GM23338 (cell line): Measurements from ENCODE around the gene UBE2S. TPM values are rescaled to one million over a fixed set of nuclear protein-coding genes. Genes with fewer than 3 reads are reported as not detected.

Experiments
- ATAC-seq: fragments of 200-7000 bp; cut with Tn5 transposase; 3 replicates; pipeline ENCODE4 v1.9.1; 2020
- DNase-seq: peaks from one replicate; pipeline ENCODE4 v3.0.0-alpha.2; 2015; ENCODE audit warnings: low spot score
- H2AFZ ChIP-seq: fragments of 200-600 bp; sonication (generic); 2 replicates; pipeline ENCODE4 v1.8.0; 2016; ENCODE audit warnings: antibody characterized with exemption, mild to moderate bottlenecking, moderate library complexity
- H3F3A ChIP-seq: fragments of 200-600 bp; sonication (generic); replicated peaks from 2 replicates; pipeline ENCODE4 v1.8.0; 2017; ENCODE audit warnings: antibody characterized with exemption, mixed run types, low read depth
- H3K27ac ChIP-seq: fragments of 200-600 bp; sonication (generic); 2 replicates; pipeline ENCODE4 v1.6.1; 2016; ENCODE audit warnings: low read depth
- H3K27me3 ChIP-seq: fragments of 200-600 bp; sonication (generic); 2 replicates; pipeline ENCODE4 v1.8.0; 2016; ENCODE audit warnings: mild to moderate bottlenecking, mixed run types, moderate library complexity; ENCODE audit not compliant: insufficient read depth
- H3K36me3 ChIP-seq: fragments of 200-600 bp; sonication (generic); 2 replicates; pipeline ENCODE4 v1.8.0; 2016; ENCODE audit warnings: mild to moderate bottlenecking; ENCODE audit not compliant: insufficient read depth
- H3K4me1 ChIP-seq: fragments of 200-600 bp; sonication (generic); 2 replicates; pipeline ENCODE4 v1.8.0; 2016; ENCODE audit warnings: mild to moderate bottlenecking, moderate library complexity; ENCODE audit not compliant: insufficient read depth
- H3K4me2 ChIP-seq: fragments of 200-600 bp; sonication (generic); 2 replicates; pipeline ENCODE4 v1.7.1; 2017; ENCODE audit warnings: mixed run types
- H3K4me3 ChIP-seq: fragments of 200-600 bp; sonication (generic); 2 replicates; pipeline ENCODE4 v1.6.1; 2016; ENCODE audit warnings: mixed run types
- H3K79me2 ChIP-seq: fragments of 200-600 bp; sonication (generic); replicated peaks from 2 replicates; pipeline ENCODE4 v1.8.0; 2017; ENCODE audit warnings: mild to moderate bottlenecking; ENCODE audit not compliant: insufficient read depth
- H3K9me2 ChIP-seq: fragments of 200-600 bp; sonication (generic); 2 replicates; pipeline ENCODE4 v1.8.0; 2017; ENCODE audit not compliant: insufficient read depth
- H4K20me1 ChIP-seq: fragments of 200-600 bp; sonication (generic); replicated peaks from 2 replicates; pipeline ENCODE4 v1.8.0; 2017; ENCODE audit warnings: mild to moderate bottlenecking; ENCODE audit not compliant: insufficient read depth
- H3K27ac Mint-ChIP-seq: 2 replicates; pipeline ENCODE4 v1.8.0; 2020; ENCODE audit warnings: inconsistent platforms, mild to moderate bottlenecking, moderate library complexity, mixed read lengths
- H3K27me3 Mint-ChIP-seq: 3 replicates; pipeline ENCODE4 v1.8.0; 2022; ENCODE audit warnings: low read depth, mild to moderate bottlenecking, moderate library complexity, mixed read lengths, inconsistent platforms; ENCODE audit not compliant: insufficient read depth, poor library complexity
- H3K36me3 Mint-ChIP-seq: 3 replicates; pipeline ENCODE4 v1.8.0; 2021; ENCODE audit warnings: low read depth, mild to moderate bottlenecking, inconsistent platforms, moderate library complexity, mixed read lengths
- H3K4me1 Mint-ChIP-seq: 3 replicates; pipeline ENCODE4 v1.8.0; 2020; ENCODE audit warnings: mild to moderate bottlenecking, inconsistent platforms, mixed read lengths
- H3K4me3 Mint-ChIP-seq: 3 replicates; pipeline ENCODE4 v1.8.0; 2021; ENCODE audit warnings: moderate library complexity, mild to moderate bottlenecking, inconsistent platforms, mixed read lengths
- H3K9me3 Mint-ChIP-seq: 3 replicates; pipeline ENCODE4 v1.8.0; 2020; ENCODE audit warnings: moderate library complexity, mild to moderate bottlenecking, inconsistent platforms, mixed read lengths
- CREB1 ChIP-seq: fragments of 250-450 bp; sonication (Bioruptor Pico); IDR thresholded peaks from 2 replicates; pipeline ENCODE4 v1.5.0; 2020; ENCODE audit warnings: low read depth, mild to moderate bottlenecking, moderate library complexity
- EZH2 ChIP-seq: fragments of 200-600 bp; sonication (generic); IDR thresholded peaks from one replicate; pipeline ENCODE4 v1.8.0; 2017; ENCODE audit warnings: antibody characterized with exemption, mild to moderate bottlenecking, low read depth; ENCODE audit not compliant: unreplicated experiment
- EZH2phosphoT487 ChIP-seq: fragments of 200-600 bp; sonication (generic); IDR thresholded peaks from one replicate; pipeline ENCODE4 v1.8.1; 2018; ENCODE audit warnings: antibody characterized with exemption; ENCODE audit not compliant: unreplicated experiment
- JUNB ChIP-seq: IDR thresholded peaks from one replicate; pipeline ENCODE4 v1.6.1; 2016; ENCODE audit warnings: antibody characterized with exemption; ENCODE audit not compliant: unreplicated experiment
- NANOG ChIP-seq: IDR thresholded peaks from 2 replicates; pipeline ENCODE4 v1.6.1; 2016; ENCODE audit warnings: antibody characterized with exemption, borderline replicate concordance
- POLR2AphosphoS5 ChIP-seq: IDR thresholded peaks from 2 replicates; pipeline ENCODE4 v1.6.1; 2016; ENCODE audit warnings: antibody characterized with exemption, low read depth
- STAT1 ChIP-seq: IDR thresholded peaks from one replicate; pipeline ENCODE4 v1.6.1; 2016; ENCODE audit warnings: antibody characterized with exemption; ENCODE audit not compliant: unreplicated experiment
- ZNF114 ChIP-seq: fragments of 250-450 bp; sonication (Bioruptor Pico); IDR thresholded peaks from 2 replicates; pipeline ENCODE4 v1.5.0; 2020; ENCODE audit warnings: mild to moderate bottlenecking, moderate library complexity
- ZNF331 ChIP-seq: fragments of 250-450 bp; sonication (Bioruptor Pico); IDR thresholded peaks from 2 replicates; pipeline ENCODE4 v1.5.0; 2020; ENCODE audit warnings: low read depth, mild to moderate bottlenecking, moderate library complexity
- polyA plus RNA-seq: library from polyadenylated mRNA; unstranded; fragments of >200 nt; fragmentation: Nextera tagmentation; extraction: Ambion mirVana; gene quantifications from 2 replicates; pipeline ENCODE4 v1.2.1, GENCODE V29; 2016
- total RNA-seq: library from RNA; depleted of rRNA; stranded (reverse); fragments of >200 nt; shearing (Covaris generic); gene quantifications from 2 replicates; pipeline ENCODE4 v1.2.3, GENCODE V29; 2014
- TF ChIP-seq, protein P1 (sequence below): IDR thresholded peaks from one replicate; pipeline ENCODE4 v1.6.1; 2018; ENCODE audit warnings: antibody characterized with exemption; ENCODE audit not compliant: unreplicated experiment
- TF ChIP-seq, protein P2 (sequence below): IDR thresholded peaks from 2 replicates; pipeline ENCODE4 v1.6.1; 2016; ENCODE audit warnings: antibody characterized with exemption
- TF ChIP-seq, protein P3 (sequence below), 2 experiments: fragments of 200-600 bp in 1 of 2; sonication (generic) in 1 of 2; conservative IDR thresholded peaks; 2 replicates each; pipeline versions ENCODE4 v1.5.1 to v1.6.1; 2016 to 2017; ENCODE audit warnings: antibody characterized with exemption in 2 of 2, low read depth in 2 of 2, mild to moderate bottlenecking in 2 of 2, moderate library complexity in 1 of 2
- TF ChIP-seq, protein P4 (sequence below): fragments of 250-450 bp; sonication (Bioruptor Pico); IDR thresholded peaks from 2 replicates; pipeline ENCODE4 v1.5.0; 2020; ENCODE audit warnings: mild to moderate bottlenecking, moderate library complexity

The UBE2S gene
- total and polyA plus RNA-seq, 2 experiments from 2014 or later = 363 to 533 TPM

DNA sequence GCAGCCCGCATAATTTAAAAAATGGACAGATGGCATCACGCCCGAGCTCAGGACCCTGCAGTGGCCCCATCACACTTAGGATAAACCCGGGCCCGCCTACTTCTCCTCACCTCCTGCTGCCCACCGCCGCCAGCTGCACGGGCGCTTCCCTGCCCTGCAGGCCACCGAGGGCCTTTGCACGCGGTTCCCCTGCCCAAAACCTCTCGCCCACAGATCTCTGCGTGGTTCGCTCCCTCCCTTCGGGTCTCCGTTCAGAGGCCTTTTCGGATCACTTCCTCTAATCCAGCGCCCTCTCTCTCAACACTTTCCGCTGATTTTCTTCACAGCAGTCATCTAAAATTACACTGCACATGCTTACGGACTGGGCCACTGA lies 33.7 kb upstream of the UBE2S start:
- Mint-ChIP-seq H3K4me1 (peaks cover 25% of the 10 kb centered on the region), H3K27me3 (peaks cover 82% of the 10 kb centered on the region), H3K36me3 (no peaks in the 10 kb centered on the region; the same call in 2 of the 3 replicates), H3K9me3 (no peaks in the 10 kb centered on the region; the same call in none of the 3 replicates), H3K4me3 (peak overlapping the region; percentile 73), H3K27ac (no peak overlapping the region)
- Histone ChIP-seq H2AFZ (peak overlapping the region; percentile 84), H3K79me2 (no peaks in the 10 kb centered on the region), H3K4me1 (peaks cover 12% of the 10 kb centered on the region; the same call in 1 of the 2 replicates), H3K27ac (no peak overlapping the region), H3K9me2 (no peaks in the 10 kb centered on the region), H4K20me1 (no peaks in the 10 kb centered on the region), H3K4me3 (peak overlapping the region; percentile 67), H3K4me2 (peak overlapping the region; percentile 87), H3K27me3 (peaks cover 80% of the 10 kb centered on the region), H3F3A (peaks cover 9% of the 10 kb centered on the region), H3K36me3 (no peaks in the 10 kb centered on the region)
- TF ChIP-seq, protein P1, sequence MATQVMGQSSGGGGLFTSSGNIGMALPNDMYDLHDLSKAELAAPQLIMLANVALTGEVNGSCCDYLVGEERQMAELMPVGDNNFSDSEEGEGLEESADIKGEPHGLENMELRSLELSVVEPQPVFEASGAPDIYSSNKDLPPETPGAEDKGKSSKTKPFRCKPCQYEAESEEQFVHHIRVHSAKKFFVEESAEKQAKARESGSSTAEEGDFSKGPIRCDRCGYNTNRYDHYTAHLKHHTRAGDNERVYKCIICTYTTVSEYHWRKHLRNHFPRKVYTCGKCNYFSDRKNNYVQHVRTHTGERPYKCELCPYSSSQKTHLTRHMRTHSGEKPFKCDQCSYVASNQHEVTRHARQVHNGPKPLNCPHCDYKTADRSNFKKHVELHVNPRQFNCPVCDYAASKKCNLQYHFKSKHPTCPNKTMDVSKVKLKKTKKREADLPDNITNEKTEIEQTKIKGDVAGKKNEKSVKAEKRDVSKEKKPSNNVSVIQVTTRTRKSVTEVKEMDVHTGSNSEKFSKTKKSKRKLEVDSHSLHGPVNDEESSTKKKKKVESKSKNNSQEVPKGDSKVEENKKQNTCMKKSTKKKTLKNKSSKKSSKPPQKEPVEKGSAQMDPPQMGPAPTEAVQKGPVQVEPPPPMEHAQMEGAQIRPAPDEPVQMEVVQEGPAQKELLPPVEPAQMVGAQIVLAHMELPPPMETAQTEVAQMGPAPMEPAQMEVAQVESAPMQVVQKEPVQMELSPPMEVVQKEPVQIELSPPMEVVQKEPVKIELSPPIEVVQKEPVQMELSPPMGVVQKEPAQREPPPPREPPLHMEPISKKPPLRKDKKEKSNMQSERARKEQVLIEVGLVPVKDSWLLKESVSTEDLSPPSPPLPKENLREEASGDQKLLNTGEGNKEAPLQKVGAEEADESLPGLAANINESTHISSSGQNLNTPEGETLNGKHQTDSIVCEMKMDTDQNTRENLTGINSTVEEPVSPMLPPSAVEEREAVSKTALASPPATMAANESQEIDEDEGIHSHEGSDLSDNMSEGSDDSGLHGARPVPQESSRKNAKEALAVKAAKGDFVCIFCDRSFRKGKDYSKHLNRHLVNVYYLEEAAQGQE = no peak
- TF ChIP-seq EZH2phosphoT487 = no peak
- TF ChIP-seq, protein P2, sequence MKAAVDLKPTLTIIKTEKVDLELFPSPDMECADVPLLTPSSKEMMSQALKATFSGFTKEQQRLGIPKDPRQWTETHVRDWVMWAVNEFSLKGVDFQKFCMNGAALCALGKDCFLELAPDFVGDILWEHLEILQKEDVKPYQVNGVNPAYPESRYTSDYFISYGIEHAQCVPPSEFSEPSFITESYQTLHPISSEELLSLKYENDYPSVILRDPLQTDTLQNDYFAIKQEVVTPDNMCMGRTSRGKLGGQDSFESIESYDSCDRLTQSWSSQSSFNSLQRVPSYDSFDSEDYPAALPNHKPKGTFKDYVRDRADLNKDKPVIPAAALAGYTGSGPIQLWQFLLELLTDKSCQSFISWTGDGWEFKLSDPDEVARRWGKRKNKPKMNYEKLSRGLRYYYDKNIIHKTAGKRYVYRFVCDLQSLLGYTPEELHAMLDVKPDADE = no peak
- no peak for TF ChIP-seq CREB1 (CRISPR knock-in tag)
- TF ChIP-seq ZNF114 (CRISPR knock-in tag) = no peak
- TF ChIP-seq, protein P3, sequence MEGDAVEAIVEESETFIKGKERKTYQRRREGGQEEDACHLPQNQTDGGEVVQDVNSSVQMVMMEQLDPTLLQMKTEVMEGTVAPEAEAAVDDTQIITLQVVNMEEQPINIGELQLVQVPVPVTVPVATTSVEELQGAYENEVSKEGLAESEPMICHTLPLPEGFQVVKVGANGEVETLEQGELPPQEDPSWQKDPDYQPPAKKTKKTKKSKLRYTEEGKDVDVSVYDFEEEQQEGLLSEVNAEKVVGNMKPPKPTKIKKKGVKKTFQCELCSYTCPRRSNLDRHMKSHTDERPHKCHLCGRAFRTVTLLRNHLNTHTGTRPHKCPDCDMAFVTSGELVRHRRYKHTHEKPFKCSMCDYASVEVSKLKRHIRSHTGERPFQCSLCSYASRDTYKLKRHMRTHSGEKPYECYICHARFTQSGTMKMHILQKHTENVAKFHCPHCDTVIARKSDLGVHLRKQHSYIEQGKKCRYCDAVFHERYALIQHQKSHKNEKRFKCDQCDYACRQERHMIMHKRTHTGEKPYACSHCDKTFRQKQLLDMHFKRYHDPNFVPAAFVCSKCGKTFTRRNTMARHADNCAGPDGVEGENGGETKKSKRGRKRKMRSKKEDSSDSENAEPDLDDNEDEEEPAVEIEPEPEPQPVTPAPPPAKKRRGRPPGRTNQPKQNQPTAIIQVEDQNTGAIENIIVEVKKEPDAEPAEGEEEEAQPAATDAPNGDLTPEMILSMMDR (conservative IDR thresholded peaks at IDR 0.05; ENCODE audit: low read depth in 2 of 2) = no peak
- TF ChIP-seq, protein P4, sequence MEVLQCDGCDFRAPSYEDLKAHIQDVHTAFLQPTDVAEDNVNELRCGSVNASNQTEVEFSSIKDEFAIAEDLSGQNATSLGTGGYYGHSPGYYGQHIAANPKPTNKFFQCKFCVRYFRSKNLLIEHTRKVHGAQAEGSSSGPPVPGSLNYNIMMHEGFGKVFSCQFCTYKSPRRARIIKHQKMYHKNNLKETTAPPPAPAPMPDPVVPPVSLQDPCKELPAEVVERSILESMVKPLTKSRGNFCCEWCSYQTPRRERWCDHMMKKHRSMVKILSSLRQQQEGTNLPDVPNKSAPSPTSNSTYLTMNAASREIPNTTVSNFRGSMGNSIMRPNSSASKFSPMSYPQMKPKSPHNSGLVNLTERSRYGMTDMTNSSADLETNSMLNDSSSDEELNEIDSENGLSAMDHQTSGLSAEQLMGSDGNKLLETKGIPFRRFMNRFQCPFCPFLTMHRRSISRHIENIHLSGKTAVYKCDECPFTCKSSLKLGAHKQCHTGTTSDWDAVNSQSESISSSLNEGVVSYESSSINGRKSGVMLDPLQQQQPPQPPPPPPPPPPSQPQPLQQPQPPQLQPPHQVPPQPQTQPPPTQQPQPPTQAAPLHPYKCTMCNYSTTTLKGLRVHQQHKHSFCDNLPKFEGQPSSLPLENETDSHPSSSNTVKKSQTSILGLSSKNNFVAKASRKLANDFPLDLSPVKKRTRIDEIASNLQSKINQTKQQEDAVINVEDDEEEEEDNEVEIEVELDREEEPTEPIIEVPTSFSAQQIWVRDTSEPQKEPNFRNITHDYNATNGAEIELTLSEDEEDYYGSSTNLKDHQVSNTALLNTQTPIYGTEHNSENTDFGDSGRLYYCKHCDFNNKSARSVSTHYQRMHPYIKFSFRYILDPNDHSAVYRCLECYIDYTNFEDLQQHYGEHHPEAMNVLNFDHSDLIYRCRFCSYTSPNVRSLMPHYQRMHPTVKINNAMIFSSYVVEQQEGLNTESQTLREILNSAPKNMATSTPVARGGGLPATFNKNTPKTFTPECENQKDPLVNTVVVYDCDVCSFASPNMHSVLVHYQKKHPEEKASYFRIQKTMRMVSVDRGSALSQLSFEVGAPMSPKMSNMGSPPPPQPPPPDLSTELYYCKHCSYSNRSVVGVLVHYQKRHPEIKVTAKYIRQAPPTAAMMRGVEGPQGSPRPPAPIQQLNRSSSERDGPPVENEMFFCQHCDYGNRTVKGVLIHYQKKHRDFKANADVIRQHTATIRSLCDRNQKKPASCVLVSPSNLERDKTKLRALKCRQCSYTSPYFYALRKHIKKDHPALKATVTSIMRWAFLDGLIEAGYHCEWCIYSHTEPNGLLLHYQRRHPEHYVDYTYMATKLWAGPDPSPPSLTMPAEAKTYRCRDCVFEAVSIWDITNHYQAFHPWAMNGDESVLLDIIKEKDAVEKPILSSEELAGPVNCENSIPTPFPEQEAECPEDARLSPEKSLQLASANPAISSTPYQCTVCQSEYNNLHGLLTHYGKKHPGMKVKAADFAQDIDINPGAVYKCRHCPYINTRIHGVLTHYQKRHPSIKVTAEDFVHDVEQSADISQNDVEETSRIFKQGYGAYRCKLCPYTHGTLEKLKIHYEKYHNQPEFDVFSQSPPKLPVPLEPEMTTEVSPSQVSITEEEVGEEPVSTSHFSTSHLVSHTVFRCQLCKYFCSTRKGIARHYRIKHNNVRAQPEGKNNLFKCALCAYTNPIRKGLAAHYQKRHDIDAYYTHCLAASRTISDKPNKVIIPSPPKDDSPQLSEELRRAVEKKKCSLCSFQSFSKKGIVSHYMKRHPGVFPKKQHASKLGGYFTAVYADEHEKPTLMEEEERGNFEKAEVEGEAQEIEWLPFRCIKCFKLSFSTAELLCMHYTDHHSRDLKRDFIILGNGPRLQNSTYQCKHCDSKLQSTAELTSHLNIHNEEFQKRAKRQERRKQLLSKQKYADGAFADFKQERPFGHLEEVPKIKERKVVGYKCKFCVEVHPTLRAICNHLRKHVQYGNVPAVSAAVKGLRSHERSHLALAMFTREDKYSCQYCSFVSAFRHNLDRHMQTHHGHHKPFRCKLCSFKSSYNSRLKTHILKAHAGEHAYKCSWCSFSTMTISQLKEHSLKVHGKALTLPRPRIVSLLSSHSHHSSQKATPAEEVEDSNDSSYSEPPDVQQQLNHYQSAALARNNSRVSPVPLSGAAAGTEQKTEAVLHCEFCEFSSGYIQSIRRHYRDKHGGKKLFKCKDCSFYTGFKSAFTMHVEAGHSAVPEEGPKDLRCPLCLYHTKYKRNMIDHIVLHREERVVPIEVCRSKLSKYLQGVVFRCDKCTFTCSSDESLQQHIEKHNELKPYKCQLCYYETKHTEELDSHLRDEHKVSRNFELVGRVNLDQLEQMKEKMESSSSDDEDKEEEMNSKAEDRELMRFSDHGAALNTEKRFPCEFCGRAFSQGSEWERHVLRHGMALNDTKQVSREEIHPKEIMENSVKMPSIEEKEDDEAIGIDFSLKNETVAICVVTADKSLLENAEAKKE (CRISPR knock-in tag) = no peak
- no peak for TF ChIP-seq STAT1
- TF ChIP-seq NANOG = no peak
- no peak for TF ChIP-seq ZNF331
- no peak for TF ChIP-seq JUNB
- no peak for TF ChIP-seq POLR2AphosphoS5
- TF ChIP-seq EZH2 = no peak
- peak; percentile 54 for DNase-seq
- ATAC-seq = peak; percentile 20
